A673 (cell line): Measurements from ENCODE around the gene MRPL34. TPM values are rescaled to one million over a fixed set of nuclear protein-coding genes. Genes with fewer than 3 reads are reported as not detected.

Source experiments
- BruUV-seq: library from RNA; stranded (reverse); fragments of 400-500 nt; replicated peaks from 2 replicates; lab custom pipeline; 2021; lab: Mats Ljungman, UMichigan
- CTCF ChIA-PET: fragments of 300-600 bp; sonication (Branson Sonifier 250); formaldehyde crosslinking; loops from one replicate; lab custom pipeline; 2022; ENCODE audit warnings: antibody characterized with exemption; lab: Charles Lee
- POLR2A ChIA-PET: fragments of 300-600 bp; sonication (Branson Sonifier 250); formaldehyde crosslinking; loops from one replicate; lab custom pipeline; 2022; ENCODE audit warnings: antibody characterized with exemption; ENCODE audit not compliant: low non-redundant PET; lab: Charles Lee
- DNase-seq: peaks from one replicate; pipeline ENCODE4 v3.0.0-alpha.2; 2015; ENCODE audit warnings: low spot score
- H3K27ac ChIP-seq: fragments of 200-600 bp; sonication (generic); 2 replicates; pipeline ENCODE4 v1.5.1; 2016; ENCODE audit warnings: mixed run types, low read depth, mild to moderate bottlenecking, mixed read lengths, antibody characterized with exemption, low read length; ENCODE audit not compliant: poor library complexity, severe bottlenecking
- H3K27me3 ChIP-seq: fragments of 200-600 bp; sonication (generic); replicated peaks from 2 replicates; pipeline ENCODE4 v1.6.1; 2017; ENCODE audit warnings: mixed run types, low read depth, mild to moderate bottlenecking, mixed read lengths, antibody characterized with exemption, low read length; ENCODE audit not compliant: insufficient read depth, poor library complexity
- H3K36me3 ChIP-seq: fragments of 200-600 bp; sonication (generic); 2 replicates; pipeline ENCODE4 v1.6.1; 2016; ENCODE audit warnings: mixed run types, mild to moderate bottlenecking, mixed read lengths, antibody characterized with exemption, low read length; ENCODE audit not compliant: insufficient read depth, poor library complexity, severe bottlenecking
- H3K4me1 ChIP-seq: fragments of 200-600 bp; sonication (generic); 2 replicates; pipeline ENCODE4 v1.6.1; 2017; ENCODE audit warnings: mixed run types, mild to moderate bottlenecking, mixed read lengths, antibody characterized with exemption, low read length; ENCODE audit not compliant: insufficient read depth, poor library complexity, severe bottlenecking
- H3K4me3 ChIP-seq: fragments of 200-600 bp; sonication (generic); 2 replicates; pipeline ENCODE4 v1.5.1; 2016; ENCODE audit warnings: low read depth, mixed run types, mild to moderate bottlenecking, mixed read lengths, low read length; ENCODE audit not compliant: poor library complexity, severe bottlenecking
- H3K9me3 ChIP-seq: fragments of 200-600 bp; sonication (generic); 2 replicates; pipeline ENCODE4 v1.6.1; 2016; ENCODE audit warnings: mixed run types, low read depth, mild to moderate bottlenecking, mixed read lengths, antibody characterized with exemption, low read length; ENCODE audit not compliant: poor library complexity, severe bottlenecking
- EZH2 ChIP-seq: fragments of 200-600 bp; sonication (generic); IDR thresholded peaks from 2 replicates; pipeline ENCODE4 v1.6.1; 2017; ENCODE audit warnings: borderline replicate concordance, low read depth, mild to moderate bottlenecking, mixed read lengths, antibody characterized with exemption, low read length; ENCODE audit not compliant: poor library complexity, severe bottlenecking
- intact Hi-C: fragments of 100-400 bp; cut with micrococcal nuclease; formaldehyde crosslinking; loops from one replicate; pipeline ENCODE4 v1.10.0; 2022; ENCODE audit not compliant: unreplicated experiment
- total RNA-seq: library from RNA; stranded (reverse); gene quantifications from 2 replicates; pipeline ENCODE4 v1.2.3, GENCODE V29; 2021
- TF ChIP-seq, protein P1 (sequence below): fragments of 300-800, 200-600 bp; sonication (generic); conservative IDR thresholded peaks from 2 replicates; pipeline ENCODE4 v1.5.1; 2017; ENCODE audit warnings: low read depth, mild to moderate bottlenecking, antibody characterized with exemption, low read length, moderate library complexity, mixed read lengths

The MRPL34 gene
- total RNA-seq, 1 experiment from 2014 or later, result 91.8 TPM

DNA sequence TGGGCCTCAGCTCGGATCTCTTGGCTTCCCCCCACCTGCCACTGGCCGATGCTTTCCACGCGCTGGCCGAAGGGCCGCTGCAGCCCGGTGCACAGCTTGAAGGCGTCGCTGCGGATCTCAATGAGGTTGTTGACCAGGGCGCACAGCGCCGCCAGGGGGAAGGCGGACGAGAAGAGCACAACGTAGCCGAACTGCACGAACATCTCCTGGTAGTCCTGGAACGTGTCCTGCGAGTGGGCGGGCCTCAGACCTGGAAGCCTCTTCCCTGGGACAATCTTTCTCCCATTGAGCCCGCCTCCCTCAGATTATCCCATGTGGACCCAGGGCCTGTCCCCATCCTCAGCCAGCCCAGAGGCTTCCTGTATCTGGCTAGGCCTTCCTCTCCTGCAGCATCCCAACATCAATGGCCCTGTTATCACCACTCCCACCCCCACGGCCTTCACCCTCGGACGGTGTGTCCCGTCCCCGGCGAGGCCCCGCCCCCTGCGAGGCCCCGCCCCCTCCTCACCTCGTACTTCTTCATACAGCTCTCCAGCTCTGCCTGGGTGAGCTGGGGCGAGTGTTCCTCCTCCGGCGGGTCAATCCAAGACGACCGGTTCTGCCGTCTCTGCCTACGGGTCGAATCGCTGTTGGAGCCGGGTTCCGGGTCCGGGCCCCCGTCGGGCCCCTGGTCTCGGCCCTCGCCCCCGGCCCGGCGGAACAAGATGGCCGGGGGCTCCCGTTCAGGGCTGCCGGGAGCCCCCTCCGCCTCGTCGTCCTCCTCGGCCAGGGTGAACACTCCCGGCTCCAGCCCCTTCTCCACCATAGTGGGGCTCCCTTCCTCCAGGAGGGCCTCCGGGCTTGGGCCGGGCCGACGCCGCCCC, 22.2 kb downstream of the MRPL34 start:
- intact Hi-C loops, result no loop called here
- POLR2A ChIA-PET, result no interaction called here
- DNase-seq, result no peak
- no peaks in the 10 kb centered on the region for H3K27me3 ChIP-seq
- no peak overlapping the region for H3K27ac ChIP-seq
- no peaks in the 10 kb centered on the region for H3K9me3 ChIP-seq
- TF ChIP-seq, protein P1, sequence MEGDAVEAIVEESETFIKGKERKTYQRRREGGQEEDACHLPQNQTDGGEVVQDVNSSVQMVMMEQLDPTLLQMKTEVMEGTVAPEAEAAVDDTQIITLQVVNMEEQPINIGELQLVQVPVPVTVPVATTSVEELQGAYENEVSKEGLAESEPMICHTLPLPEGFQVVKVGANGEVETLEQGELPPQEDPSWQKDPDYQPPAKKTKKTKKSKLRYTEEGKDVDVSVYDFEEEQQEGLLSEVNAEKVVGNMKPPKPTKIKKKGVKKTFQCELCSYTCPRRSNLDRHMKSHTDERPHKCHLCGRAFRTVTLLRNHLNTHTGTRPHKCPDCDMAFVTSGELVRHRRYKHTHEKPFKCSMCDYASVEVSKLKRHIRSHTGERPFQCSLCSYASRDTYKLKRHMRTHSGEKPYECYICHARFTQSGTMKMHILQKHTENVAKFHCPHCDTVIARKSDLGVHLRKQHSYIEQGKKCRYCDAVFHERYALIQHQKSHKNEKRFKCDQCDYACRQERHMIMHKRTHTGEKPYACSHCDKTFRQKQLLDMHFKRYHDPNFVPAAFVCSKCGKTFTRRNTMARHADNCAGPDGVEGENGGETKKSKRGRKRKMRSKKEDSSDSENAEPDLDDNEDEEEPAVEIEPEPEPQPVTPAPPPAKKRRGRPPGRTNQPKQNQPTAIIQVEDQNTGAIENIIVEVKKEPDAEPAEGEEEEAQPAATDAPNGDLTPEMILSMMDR, result no peak
- no peak for TF ChIP-seq EZH2
- CTCF ChIA-PET, result no interaction called here
- peaks cover 16% of the 10 kb centered on the region for H3K36me3 ChIP-seq
- H3K4me3 ChIP-seq, result no peak overlapping the region
- no peaks in the 10 kb centered on the region for H3K4me1 ChIP-seq
- BruUV-seq, result no TSS peak

DNA sequence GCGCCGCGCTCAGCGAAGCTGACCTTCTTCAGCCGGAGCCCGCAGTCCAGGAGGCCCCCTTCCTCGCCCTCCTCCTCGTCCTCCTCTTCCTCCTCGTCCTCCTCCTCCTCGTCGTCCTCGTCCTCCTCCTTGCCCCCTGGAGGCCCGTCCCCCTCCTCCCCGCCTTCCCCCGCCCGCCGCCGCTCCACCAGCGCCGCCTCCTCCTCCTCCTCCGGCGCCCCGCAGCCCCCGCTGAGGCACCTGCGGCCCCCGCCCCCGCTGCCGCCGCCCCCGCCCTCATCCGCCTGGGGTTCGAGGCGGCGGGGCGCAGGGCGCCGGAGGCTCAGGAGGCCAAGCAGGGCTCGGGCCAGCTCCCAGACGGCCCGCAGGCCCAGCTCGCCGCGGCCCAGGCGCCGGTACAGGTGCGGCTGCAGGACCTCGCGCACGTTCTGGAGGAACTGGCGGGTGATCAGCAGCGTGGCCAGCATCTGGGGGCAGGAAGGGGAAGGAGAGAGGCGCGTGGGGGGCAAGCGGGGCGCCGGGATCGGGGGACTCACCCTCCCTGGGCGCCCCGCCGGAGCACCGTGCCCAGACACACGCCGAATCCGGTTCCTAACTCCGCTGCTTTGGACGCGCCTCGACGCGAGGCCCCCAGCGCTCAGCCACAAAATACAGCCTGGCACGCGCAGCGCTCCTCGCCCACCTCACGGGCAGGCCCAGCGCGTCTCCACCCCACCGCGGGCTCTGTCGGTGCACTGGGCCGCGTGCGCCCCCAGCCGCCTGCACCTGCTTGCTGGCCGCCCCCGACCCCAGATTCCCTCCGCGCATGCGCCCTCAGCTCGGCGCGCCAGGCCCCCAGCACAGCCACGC, 23.1 kb downstream of the MRPL34 start:
- CTCF ChIA-PET, result no interaction called here

More for the DNA sequence above, 23.1 kb downstream of the MRPL34 start:
- no peak overlapping the region for H3K27ac ChIP-seq
- no TSS peak for BruUV-seq
- H3K9me3 ChIP-seq, result no peaks in the 10 kb centered on the region
- DNase-seq, result no peak
- intact Hi-C loops, result no loop called here
- no peak overlapping the region for H3K4me3 ChIP-seq
- POLR2A ChIA-PET, result no interaction called here
- peaks cover 18% of the 10 kb centered on the region for H3K36me3 ChIP-seq
- no peaks in the 10 kb centered on the region for H3K4me1 ChIP-seq
- TF ChIP-seq, protein P1, result no peak
- no peak for TF ChIP-seq EZH2
- no peaks in the 10 kb centered on the region for H3K27me3 ChIP-seq
